GM12872 (cell line): Measurements from ENCODE around the gene SAMM50.

Source experiments
- CTCF ChIP-seq: IDR thresholded peaks from 3 replicates; pipeline ENCODE4 v1.5.1; 2011; ENCODE audit warnings: low read depth, mild to moderate bottlenecking, low read length, moderate library complexity; ENCODE audit not compliant: insufficient read depth

Gene SAMM50

GRCh38 chr22:43974028-43974545, 18.8 kb downstream of the SAMM50 start:
- no peak for TF ChIP-seq CTCF

- TF ChIP-seq CTCF: no peak
Measured at GRCh38 chr22:43975041-43975440, 19.8 kb downstream of the SAMM50 start.

GRCh38 chr22:43976861-43977795, 21.9 kb downstream of the SAMM50 start:
- no peak for TF ChIP-seq CTCF

GRCh38 chr22:43978558-43978957, 23.3 kb downstream of the SAMM50 start:
- no peak for TF ChIP-seq CTCF

- no peak for TF ChIP-seq CTCF
Measured at GRCh38 chr22:43980579-43980978, 25.3 kb downstream of the SAMM50 start.

GRCh38 chr22:43980996-43981395, 25.8 kb downstream of the SAMM50 start:
- no peak for TF ChIP-seq CTCF

- TF ChIP-seq CTCF: no peak
Measured at GRCh38 chr22:43983808-43984207, 28.6 kb downstream of the SAMM50 start.
